Gastroesophageal sphincter (tissue), 3 donors: ENCODE data around the gene ABCA7.

Source experiments
- POLR2A ChIP-seq, 2 donors: fragments of 450-650 bp; IDR thresholded peaks; one replicate each; pipeline ENCODE4 v1.6.1; 2017; ENCODE audit warnings: antibody characterized with exemption in 2 of 2, mild to moderate bottlenecking in 2 of 2, moderate library complexity in 1 of 2
- POLR2AphosphoS5 ChIP-seq: sonication (generic); formaldehyde crosslinking; IDR thresholded peaks from one replicate; pipeline ENCODE4 v1.6.1; 2017; ENCODE audit warnings: antibody characterized with exemption
- TF ChIP-seq, protein P1 (sequence below), 4 experiments: fragments of 200-600 bp in 2 of 4; fragments of 450-650 bp in 2 of 4; sonication (generic) in 1 of 4; IDR thresholded peaks; one replicate each; pipeline ENCODE4 v1.5.1; 2017 to 2019; ENCODE audit warnings: antibody characterized with exemption in 4 of 4, mild to moderate bottlenecking in 2 of 4, moderate library complexity in 2 of 4

DNA sequence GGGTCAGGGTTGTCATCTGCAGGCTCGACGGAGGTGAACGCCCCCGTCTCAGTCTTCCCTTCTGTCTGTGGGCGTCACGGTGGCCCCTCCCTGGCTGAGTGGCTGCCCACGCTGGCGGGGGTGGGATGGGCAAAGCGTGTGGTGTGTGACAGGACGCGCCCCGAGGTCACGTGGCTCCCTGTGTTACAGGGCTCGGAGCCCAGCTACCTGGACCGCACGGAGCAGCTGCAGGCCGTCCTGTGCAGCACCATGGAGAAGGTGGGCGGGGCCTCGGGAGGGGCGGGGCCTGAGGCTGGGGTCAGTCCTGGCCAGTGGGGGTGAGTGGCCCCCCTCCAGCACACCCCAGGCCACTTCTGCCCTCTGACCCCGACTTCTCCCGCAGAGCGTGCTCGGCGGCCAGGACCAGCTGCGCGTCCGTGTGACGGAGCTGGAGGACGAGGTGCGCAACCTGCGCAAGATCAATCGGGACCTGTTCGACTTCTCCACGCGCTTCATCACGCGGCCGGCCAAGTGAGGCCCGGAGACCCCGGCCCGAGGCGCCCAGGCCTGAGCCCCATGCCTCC, 46.0 kb upstream of the ABCA7 start:
- TF ChIP-seq, protein P1, sequence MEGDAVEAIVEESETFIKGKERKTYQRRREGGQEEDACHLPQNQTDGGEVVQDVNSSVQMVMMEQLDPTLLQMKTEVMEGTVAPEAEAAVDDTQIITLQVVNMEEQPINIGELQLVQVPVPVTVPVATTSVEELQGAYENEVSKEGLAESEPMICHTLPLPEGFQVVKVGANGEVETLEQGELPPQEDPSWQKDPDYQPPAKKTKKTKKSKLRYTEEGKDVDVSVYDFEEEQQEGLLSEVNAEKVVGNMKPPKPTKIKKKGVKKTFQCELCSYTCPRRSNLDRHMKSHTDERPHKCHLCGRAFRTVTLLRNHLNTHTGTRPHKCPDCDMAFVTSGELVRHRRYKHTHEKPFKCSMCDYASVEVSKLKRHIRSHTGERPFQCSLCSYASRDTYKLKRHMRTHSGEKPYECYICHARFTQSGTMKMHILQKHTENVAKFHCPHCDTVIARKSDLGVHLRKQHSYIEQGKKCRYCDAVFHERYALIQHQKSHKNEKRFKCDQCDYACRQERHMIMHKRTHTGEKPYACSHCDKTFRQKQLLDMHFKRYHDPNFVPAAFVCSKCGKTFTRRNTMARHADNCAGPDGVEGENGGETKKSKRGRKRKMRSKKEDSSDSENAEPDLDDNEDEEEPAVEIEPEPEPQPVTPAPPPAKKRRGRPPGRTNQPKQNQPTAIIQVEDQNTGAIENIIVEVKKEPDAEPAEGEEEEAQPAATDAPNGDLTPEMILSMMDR (IDR thresholded peaks at IDR 0.05): no peak
- TF ChIP-seq POLR2AphosphoS5 (no peak), POLR2A (IDR thresholded peaks at IDR 0.05) (no peak)
